ENCODE measurements around the gene PERCC1. TPM values are rescaled to one million over a fixed set of nuclear protein-coding genes. Genes with fewer than 3 reads are reported as not detected.

PERCC1 gene
- total and polyA plus RNA-seq, 2 of the 4 experiments (the other 2 are of a cell fraction) = not detected

GRCh38 chr16:1412847-1413246, 18.0 kb upstream of the PERCC1 start:
- no peak overlapping the region for H3K4ac ChIP-seq (ENCODE audit: low read depth, low read length)
- H2BK15ac ChIP-seq (ENCODE audit: low read depth, low read length) = no peak overlapping the region
- no peak overlapping the region for H2BK120ac ChIP-seq (ENCODE audit: low read depth, low read length)
- no peaks in the 10 kb centered on the region for H3K9me3 ChIP-seq (ENCODE audit: control insufficient read depth, insufficient read depth, low read length)
- H3K9ac ChIP-seq (ENCODE audit: low read depth, low read length) = no peak overlapping the region
- no peak overlapping the region for H2BK20ac ChIP-seq (ENCODE audit: low read depth, low read length)
- no peak overlapping the region for H4K91ac ChIP-seq (ENCODE audit: insufficient read depth, low read depth, low read length)
- BruUV-seq (replicated peaks) = no TSS peak
- WGBS, 2 experiments (ENCODE audit: extremely low coverage in 2 of 2, insufficient read length in 1 of 2) = no CpG with 5 or more reads among the region's 2 CpGs
- no peaks in the 10 kb centered on the region for H3K9me1 ChIP-seq (ENCODE audit: insufficient read depth, low read length)
- H3K79me1 ChIP-seq (ENCODE audit: low read depth in 1 of 2, low read length in 2 of 2) = peaks cover 13 to 33% of the 10 kb centered on the region in 2 experiments; a peak in 3 of 4 replicates
- no peak overlapping the region for H3K56ac ChIP-seq (ENCODE audit: extremely low read depth, insufficient read depth, low read length)
- no peak overlapping the region for H3K4me3 ChIP-seq (ENCODE audit: insufficient read depth, low read depth, low read length)
- H3K4me2 ChIP-seq (ENCODE audit: low read depth, low read length) = no peak overlapping the region
- no peak overlapping the region for H3K27ac ChIP-seq (ENCODE audit: insufficient read depth, low read length)
- DNase-seq = no peak
- no peak for ATAC-seq (ENCODE audit: low read depth)
- no peak overlapping the region for H3K23ac ChIP-seq (ENCODE audit: low read depth, low read length)
- in situ Hi-C loops (cut with MboI; ENCODE audit: low sequenced_read_pairs) (no loop called here), intact Hi-C loops (cut with micrococcal nuclease) (no loop called here), dilution Hi-C loops (cut with HindIII; ENCODE audit: low sequenced_read_pairs, unreplicated experiment) (no loop called here)
- H3K18ac ChIP-seq (ENCODE audit: low read depth, low read length) = no peak overlapping the region
- POLR2A ChIA-PET (ENCODE audit: unreplicated experiment) = no interaction called here
- H3K27me3 ChIP-seq (ENCODE audit: control insufficient read depth, insufficient read depth, low read length) = no peaks in the 10 kb centered on the region
- H3K14ac ChIP-seq (replicated peaks; ENCODE audit: low read depth, low read length) = no peak overlapping the region
- no peak for TF ChIP-seq CEBPB (IDR thresholded peaks at IDR 0.05; ENCODE audit: low read depth, low read length)
- no peak for TF ChIP-seq CHD1 (IDR thresholded peaks at IDR 0.05; ENCODE audit: low read depth, low read length)
- no peak for TF ChIP-seq RCOR1 (IDR thresholded peaks at IDR 0.05; ENCODE audit: insufficient replicate concordance, low read length)
- TF ChIP-seq NFE2L2 (IDR thresholded peaks at IDR 0.05; ENCODE audit: low read depth, low read length) = no peak
- no peak for TF ChIP-seq RFX5 (IDR thresholded peaks at IDR 0.05; ENCODE audit: low read depth, low read length)
- TF ChIP-seq MXI1 (IDR thresholded peaks at IDR 0.05; ENCODE audit: borderline replicate concordance, low read depth, low read length) = no peak
- no peak for TF ChIP-seq FOS (IDR thresholded peaks at IDR 0.05; ENCODE audit: low read depth, low read length)
- TF ChIP-seq ELK1 (IDR thresholded peaks at IDR 0.05; ENCODE audit: borderline replicate concordance, low read depth, low read length) = no peak
- no peak overlapping the region for H2AK9ac ChIP-seq (replicated peaks; ENCODE audit: low read depth, low read length, poor library complexity)
- CTCF ChIA-PET = no interaction called here
- no peaks in the 10 kb centered on the region; the same call in 1 of the 2 replicates for H4K20me1 ChIP-seq (ENCODE audit: insufficient read depth, low read length)
- no peak overlapping the region for H4K5ac ChIP-seq (ENCODE audit: low read depth, low read length)
- H3K4me1 ChIP-seq (ENCODE audit: control insufficient read depth, insufficient read depth, low read length) = peaks cover 3% of the 10 kb centered on the region
- no peak overlapping the region for H2BK5ac ChIP-seq (ENCODE audit: low read depth, low read length, poor library complexity, severe bottlenecking)
- peaks cover 9% of the 10 kb centered on the region for H3K36me3 ChIP-seq (ENCODE audit: control insufficient read depth, insufficient read depth, low read length)
- no peak overlapping the region for H4K8ac ChIP-seq (ENCODE audit: low read depth in 2 of 2, low read length in 2 of 2)
- H2AFZ ChIP-seq (replicated peaks; ENCODE audit: low read length, poor library complexity) = no peak overlapping the region
- H2AK5ac ChIP-seq (ENCODE audit: low read depth, low read length) = no peak overlapping the region

All from IMR-90 (cell line).